ENCODE results near the gene CRIP1. TPM values are rescaled to one million over a fixed set of nuclear protein-coding genes. Genes with fewer than 3 reads are reported as not detected.

The CRIP1 gene
- polyA plus RNA-seq, 1 donor (not counting 4 experiments of a cell fraction or from before 2014, with no cell fraction given), result 1.7 TPM

- H3K27me3 ChIP-seq (ENCODE audit: control insufficient read depth, extremely low read depth, insufficient read depth, low read length), result peaks cover 9% of the 10 kb centered on the region
- dilution Hi-C loops (cut with MboI; ENCODE audit: extremely low pct_ligation_motif_present, low sequenced_read_pairs), result no loop called here
Observed at GRCh38 chr14:105519946-105520698, 33.4 kb downstream of the CRIP1 start.

GRCh38 chr14:105525326-105525725 is 38.6 kb downstream of the CRIP1 start:
- FAIRE-seq (no peak), DNase-seq (ENCODE audit: low read depth, low spot score) (no peak)
- dilution Hi-C loops (cut with MboI; ENCODE audit: extremely low pct_ligation_motif_present, low sequenced_read_pairs), result no loop called here
- peaks cover 7% of the 10 kb centered on the region for H3K4me1 ChIP-seq (ENCODE audit: control insufficient read depth, extremely low read depth, insufficient read depth, low read length)
- TF ChIP-seq EZH2 (IDR thresholded peaks at IDR 0.05; ENCODE audit: low read length) (no peak), CTCF (optimal IDR thresholded peaks at IDR 0.05 in 1 of 3, IDR thresholded peaks at IDR 0.05 in 1 of 3, conservative IDR thresholded peaks at IDR 0.05 in 1 of 3; ENCODE audit: extremely low read depth in 1 of 3, insufficient read depth in 2 of 3, low read length in 3 of 3) (no peak)
- no peaks in the 10 kb centered on the region for H3K36me3 ChIP-seq (ENCODE audit: control insufficient read depth in 2 of 2, extremely low read depth in 1 of 2, insufficient read depth in 2 of 2, low read length in 2 of 2)
- no peaks in the 10 kb centered on the region for H3K9me3 ChIP-seq (ENCODE audit: control insufficient read depth, low read depth, low read length)
- no peak overlapping the region for H2AFZ ChIP-seq (ENCODE audit: control insufficient read depth, low read length)
- H4K20me1 ChIP-seq (ENCODE audit: control insufficient read depth, extremely low read depth, insufficient read depth, low read length), result no peaks in the 10 kb centered on the region
- no peak overlapping the region for H3K4me3 ChIP-seq (ENCODE audit: control insufficient read depth in 2 of 3, extremely low read depth in 1 of 3, insufficient read depth in 2 of 3, low read depth in 1 of 3, low read length in 3 of 3)
- H3K27me3 ChIP-seq (ENCODE audit: control insufficient read depth, extremely low read depth, insufficient read depth, low read length), result peaks cover 44% of the 10 kb centered on the region
- H3K27ac ChIP-seq (ENCODE audit: control insufficient read depth, insufficient read depth, low read length), result no peak overlapping the region
- no peak overlapping the region for H3K9ac ChIP-seq (ENCODE audit: control insufficient read depth, extremely low read depth, insufficient read depth, low read length)
- no peaks in the 10 kb centered on the region for H3K79me2 ChIP-seq (ENCODE audit: control insufficient read depth, insufficient read depth, low read length)
- no peaks in the 10 kb centered on the region for H3K9me1 ChIP-seq (ENCODE audit: control insufficient read depth, extremely low read depth, insufficient read depth, low read length)
- no peak overlapping the region for H3K4me2 ChIP-seq (ENCODE audit: control insufficient read depth, extremely low read depth, insufficient read depth, low read depth, low read length)

More at GRCh38 chr14:105519946-105520698, 33.4 kb downstream of the CRIP1 start:
- no peaks in the 10 kb centered on the region for H4K20me1 ChIP-seq (ENCODE audit: control insufficient read depth, extremely low read depth, insufficient read depth, low read length)
- H3K4me2 ChIP-seq (ENCODE audit: control insufficient read depth, extremely low read depth, insufficient read depth, low read depth, low read length), result no peak overlapping the region
- H3K4me3 ChIP-seq (ENCODE audit: control insufficient read depth in 2 of 3, extremely low read depth in 1 of 3, insufficient read depth in 2 of 3, low read depth in 1 of 3, low read length in 3 of 3), result no peak overlapping the region
- H3K4me1 ChIP-seq (ENCODE audit: control insufficient read depth, extremely low read depth, insufficient read depth, low read length), result no peaks in the 10 kb centered on the region
- H2AFZ ChIP-seq (ENCODE audit: control insufficient read depth, low read length), result no peak overlapping the region
- FAIRE-seq (no peak), DNase-seq (ENCODE audit: low read depth, low spot score) (no peak)
- no peaks in the 10 kb centered on the region for H3K79me2 ChIP-seq (ENCODE audit: control insufficient read depth, insufficient read depth, low read length)
- no peaks in the 10 kb centered on the region for H3K9me3 ChIP-seq (ENCODE audit: control insufficient read depth, low read depth, low read length)
- TF ChIP-seq EZH2 (IDR thresholded peaks at IDR 0.05; ENCODE audit: low read length), result no peak
- TF ChIP-seq CTCF (optimal IDR thresholded peaks at IDR 0.05 in 1 of 3, IDR thresholded peaks at IDR 0.05 in 1 of 3, conservative IDR thresholded peaks at IDR 0.05 in 1 of 3; ENCODE audit: extremely low read depth in 1 of 3, insufficient read depth in 2 of 3, low read length in 3 of 3), result no peak
- no peak overlapping the region for H3K27ac ChIP-seq (ENCODE audit: control insufficient read depth, insufficient read depth, low read length)
- no peaks in the 10 kb centered on the region for H3K9me1 ChIP-seq (ENCODE audit: control insufficient read depth, extremely low read depth, insufficient read depth, low read length)
- no peaks in the 10 kb centered on the region for H3K36me3 ChIP-seq (ENCODE audit: control insufficient read depth in 2 of 2, extremely low read depth in 1 of 2, insufficient read depth in 2 of 2, low read length in 2 of 2)
- no peak overlapping the region for H3K9ac ChIP-seq (ENCODE audit: control insufficient read depth, extremely low read depth, insufficient read depth, low read length)

Measured in keratinocyte (primary cell).